MM.1S (cell line): ENCODE data around the gene LARP6.

Experiments used
- EZH2 ChIP-seq: fragments of 300-600 bp; sonication (generic); optimal IDR thresholded peaks from 2 replicates; pipeline ENCODE3; 2017; ENCODE audit warnings: low read depth, mild to moderate bottlenecking, antibody characterized with exemption, low read length, mixed read lengths
- EZH2phosphoT487 ChIP-seq: fragments of 300-600 bp; sonication (generic); IDR thresholded peaks from 2 replicates; pipeline ENCODE4 v1.6.1; 2018; ENCODE audit warnings: antibody characterized with exemption, low read length
- TF ChIP-seq, protein P1 (sequence below): fragments of 300-600 bp; sonication (generic); IDR thresholded peaks from 2 replicates; pipeline ENCODE4 v1.5.1; 2016; ENCODE audit warnings: antibody characterized with exemption, low read length, mixed read lengths

DNA sequence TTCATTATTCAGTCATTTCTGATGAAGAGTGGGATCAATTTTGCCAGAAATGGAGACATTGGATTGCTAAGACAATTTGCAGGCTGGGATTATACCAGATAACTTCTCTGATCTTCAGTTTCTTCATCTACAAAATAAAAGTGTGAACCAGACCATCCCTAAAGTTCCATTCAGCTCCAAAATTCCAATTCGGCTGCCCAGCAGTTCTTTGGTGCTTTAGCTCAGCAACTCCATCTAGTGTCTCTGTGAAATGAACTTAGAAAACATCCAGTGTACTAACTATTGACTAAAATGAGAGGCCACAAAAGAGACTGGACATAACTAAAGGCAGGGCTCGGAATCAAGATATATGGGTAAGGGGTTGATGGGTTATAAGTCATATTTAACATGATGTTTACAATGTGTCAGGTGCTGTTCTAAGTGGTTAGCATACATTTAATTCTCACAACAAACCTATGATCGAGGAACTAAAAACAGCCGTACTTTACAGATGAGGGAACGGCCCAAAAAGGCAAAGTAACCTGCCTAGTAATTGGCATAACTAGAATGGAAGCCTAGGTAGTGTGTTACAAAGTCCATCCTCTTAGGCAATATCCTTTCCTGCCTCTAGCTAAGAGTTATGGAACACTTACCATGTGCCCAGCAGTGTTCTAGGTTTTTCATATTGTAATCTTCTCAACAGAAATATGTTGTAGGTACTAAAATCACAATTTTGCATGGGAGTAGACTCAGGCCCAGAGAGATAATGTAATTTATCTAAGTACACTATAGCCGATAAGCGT lies 21.2 kb upstream of the LARP6 start:
- TF ChIP-seq, protein P1, sequence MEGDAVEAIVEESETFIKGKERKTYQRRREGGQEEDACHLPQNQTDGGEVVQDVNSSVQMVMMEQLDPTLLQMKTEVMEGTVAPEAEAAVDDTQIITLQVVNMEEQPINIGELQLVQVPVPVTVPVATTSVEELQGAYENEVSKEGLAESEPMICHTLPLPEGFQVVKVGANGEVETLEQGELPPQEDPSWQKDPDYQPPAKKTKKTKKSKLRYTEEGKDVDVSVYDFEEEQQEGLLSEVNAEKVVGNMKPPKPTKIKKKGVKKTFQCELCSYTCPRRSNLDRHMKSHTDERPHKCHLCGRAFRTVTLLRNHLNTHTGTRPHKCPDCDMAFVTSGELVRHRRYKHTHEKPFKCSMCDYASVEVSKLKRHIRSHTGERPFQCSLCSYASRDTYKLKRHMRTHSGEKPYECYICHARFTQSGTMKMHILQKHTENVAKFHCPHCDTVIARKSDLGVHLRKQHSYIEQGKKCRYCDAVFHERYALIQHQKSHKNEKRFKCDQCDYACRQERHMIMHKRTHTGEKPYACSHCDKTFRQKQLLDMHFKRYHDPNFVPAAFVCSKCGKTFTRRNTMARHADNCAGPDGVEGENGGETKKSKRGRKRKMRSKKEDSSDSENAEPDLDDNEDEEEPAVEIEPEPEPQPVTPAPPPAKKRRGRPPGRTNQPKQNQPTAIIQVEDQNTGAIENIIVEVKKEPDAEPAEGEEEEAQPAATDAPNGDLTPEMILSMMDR, result peak; percentile 20; the same call in 1 of the 2 replicates
- no peak for TF ChIP-seq EZH2
- TF ChIP-seq EZH2phosphoT487, result no peak
